ENCODE data around the gene HMGN5.

DNA sequence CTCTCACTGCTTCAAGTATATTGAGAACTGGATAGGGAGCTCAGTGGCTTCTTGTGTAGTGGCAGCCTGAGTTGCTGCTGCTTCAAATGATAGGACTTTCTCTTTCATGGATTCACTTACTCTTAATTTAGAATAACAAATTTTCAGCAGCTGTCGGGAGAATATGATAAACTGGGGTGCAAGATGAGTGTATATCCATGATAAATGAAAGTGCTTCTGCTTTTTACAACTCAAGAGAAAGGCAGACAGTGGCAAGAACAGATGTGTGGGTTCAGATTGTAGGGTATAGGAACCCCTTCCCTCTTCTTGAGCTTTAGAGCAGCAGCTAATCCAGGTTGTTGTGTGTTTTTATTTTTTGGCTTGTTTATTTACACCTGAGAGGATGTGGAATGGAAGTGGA, 1.2 kb upstream of the HMGN5 start:
- TF ChIP-seq, protein P1, sequence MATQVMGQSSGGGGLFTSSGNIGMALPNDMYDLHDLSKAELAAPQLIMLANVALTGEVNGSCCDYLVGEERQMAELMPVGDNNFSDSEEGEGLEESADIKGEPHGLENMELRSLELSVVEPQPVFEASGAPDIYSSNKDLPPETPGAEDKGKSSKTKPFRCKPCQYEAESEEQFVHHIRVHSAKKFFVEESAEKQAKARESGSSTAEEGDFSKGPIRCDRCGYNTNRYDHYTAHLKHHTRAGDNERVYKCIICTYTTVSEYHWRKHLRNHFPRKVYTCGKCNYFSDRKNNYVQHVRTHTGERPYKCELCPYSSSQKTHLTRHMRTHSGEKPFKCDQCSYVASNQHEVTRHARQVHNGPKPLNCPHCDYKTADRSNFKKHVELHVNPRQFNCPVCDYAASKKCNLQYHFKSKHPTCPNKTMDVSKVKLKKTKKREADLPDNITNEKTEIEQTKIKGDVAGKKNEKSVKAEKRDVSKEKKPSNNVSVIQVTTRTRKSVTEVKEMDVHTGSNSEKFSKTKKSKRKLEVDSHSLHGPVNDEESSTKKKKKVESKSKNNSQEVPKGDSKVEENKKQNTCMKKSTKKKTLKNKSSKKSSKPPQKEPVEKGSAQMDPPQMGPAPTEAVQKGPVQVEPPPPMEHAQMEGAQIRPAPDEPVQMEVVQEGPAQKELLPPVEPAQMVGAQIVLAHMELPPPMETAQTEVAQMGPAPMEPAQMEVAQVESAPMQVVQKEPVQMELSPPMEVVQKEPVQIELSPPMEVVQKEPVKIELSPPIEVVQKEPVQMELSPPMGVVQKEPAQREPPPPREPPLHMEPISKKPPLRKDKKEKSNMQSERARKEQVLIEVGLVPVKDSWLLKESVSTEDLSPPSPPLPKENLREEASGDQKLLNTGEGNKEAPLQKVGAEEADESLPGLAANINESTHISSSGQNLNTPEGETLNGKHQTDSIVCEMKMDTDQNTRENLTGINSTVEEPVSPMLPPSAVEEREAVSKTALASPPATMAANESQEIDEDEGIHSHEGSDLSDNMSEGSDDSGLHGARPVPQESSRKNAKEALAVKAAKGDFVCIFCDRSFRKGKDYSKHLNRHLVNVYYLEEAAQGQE (IDR thresholded peaks at IDR 0.05; ENCODE audit: insufficient replicate concordance, low read depth): no peak
- TF ChIP-seq, protein P2, sequence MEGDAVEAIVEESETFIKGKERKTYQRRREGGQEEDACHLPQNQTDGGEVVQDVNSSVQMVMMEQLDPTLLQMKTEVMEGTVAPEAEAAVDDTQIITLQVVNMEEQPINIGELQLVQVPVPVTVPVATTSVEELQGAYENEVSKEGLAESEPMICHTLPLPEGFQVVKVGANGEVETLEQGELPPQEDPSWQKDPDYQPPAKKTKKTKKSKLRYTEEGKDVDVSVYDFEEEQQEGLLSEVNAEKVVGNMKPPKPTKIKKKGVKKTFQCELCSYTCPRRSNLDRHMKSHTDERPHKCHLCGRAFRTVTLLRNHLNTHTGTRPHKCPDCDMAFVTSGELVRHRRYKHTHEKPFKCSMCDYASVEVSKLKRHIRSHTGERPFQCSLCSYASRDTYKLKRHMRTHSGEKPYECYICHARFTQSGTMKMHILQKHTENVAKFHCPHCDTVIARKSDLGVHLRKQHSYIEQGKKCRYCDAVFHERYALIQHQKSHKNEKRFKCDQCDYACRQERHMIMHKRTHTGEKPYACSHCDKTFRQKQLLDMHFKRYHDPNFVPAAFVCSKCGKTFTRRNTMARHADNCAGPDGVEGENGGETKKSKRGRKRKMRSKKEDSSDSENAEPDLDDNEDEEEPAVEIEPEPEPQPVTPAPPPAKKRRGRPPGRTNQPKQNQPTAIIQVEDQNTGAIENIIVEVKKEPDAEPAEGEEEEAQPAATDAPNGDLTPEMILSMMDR (IDR thresholded peaks at IDR 0.05; ENCODE audit: insufficient read depth, low read length): no peak
- no peak for TF ChIP-seq GABPA (IDR thresholded peaks at IDR 0.05; ENCODE audit: low read depth)
